T-helper 17 cell (primary cell): ENCODE data around the gene OLFM2. TPM values are rescaled to one million over a fixed set of nuclear protein-coding genes. Genes with fewer than 3 reads are reported as not detected.
A peak's percentile ranks its signal among the peaks of the same experiment; 100 is the strongest.

Experiments used
- ATAC-seq: fragments of 150-1000 bp; cut with Tn5 transposase; 2 replicates; pipeline ENCODE4 v1.10.0; 2021; ENCODE audit warnings: mild to moderate bottlenecking, moderate library complexity
- DNase-seq, 3 donors: peaks; one replicate each; pipeline versions ENCODE4 v3.0.0 to v3.0.0-alpha.2; 2020 to 2021
- H3K9me3 ChIP-seq: one replicate; pipeline ENCODE4 v1.7.0; 2013; ENCODE audit warnings: low read length, mild to moderate bottlenecking; ENCODE audit not compliant: control insufficient read depth, poor library complexity, severe bottlenecking
- H3K27ac Mint-ChIP-seq: one replicate; pipeline ENCODE4 v1.8.0; 2022; ENCODE audit warnings: mild to moderate bottlenecking, moderate library complexity, mixed read lengths
- H3K27me3 Mint-ChIP-seq: one replicate; pipeline ENCODE4 v1.8.0; 2022; ENCODE audit warnings: mixed read lengths
- H3K36me3 Mint-ChIP-seq: one replicate; pipeline ENCODE4 v1.8.0; 2022; ENCODE audit warnings: low read depth, mixed read lengths
- H3K4me1 Mint-ChIP-seq: one replicate; pipeline ENCODE4 v1.8.0; 2022; ENCODE audit warnings: mild to moderate bottlenecking, mixed read lengths
- H3K4me3 Mint-ChIP-seq: one replicate; pipeline ENCODE4 v1.8.0; 2022; ENCODE audit warnings: mild to moderate bottlenecking, moderate library complexity, mixed read lengths
- total RNA-seq, 4 donors: library from RNA in 2 of 4; stranded (reverse) in 2 of 4; gene quantifications; one replicate each; pipeline ENCODE4 v1.2.3 and lab custom pipeline; 2022 to 2026

The OLFM2 gene
- total RNA-seq (1 to 10 TPM; 3.1 to 3.9 TPM), total RNA-seq (lab: John Stamatoyannopoulos, UW) (1.9 to 2.9 reads per million in 2 donors)

GRCh38 chr19:9936326-9937000 is at the start of gene OLFM2:
Gene OLFM2, minus strand, starts transcription at chr19:9936515. Its CDS starts 149 bp downstream, at chr19:9936366.
- DNase-seq: peak in 1 of 3 donors; percentile 23
- peak within 1 kb of the TSS; percentile 88 for H3K4me3 Mint-ChIP-seq
- H3K27me3 Mint-ChIP-seq: peaks cover 51% of the 10 kb centered on the region
- peaks cover 20% of the 10 kb centered on the region for H3K4me1 Mint-ChIP-seq
- ATAC-seq: no peak
- no peaks in the 10 kb centered on the region for H3K9me3 ChIP-seq
- no peak within 1 kb of the TSS for H3K27ac Mint-ChIP-seq
- H3K36me3 Mint-ChIP-seq: peaks cover 4% of the 10 kb centered on the region

GRCh38 chr19:9981406-9982260 is 45.3 kb upstream of the OLFM2 start:
- no peaks in the 10 kb centered on the region for H3K9me3 ChIP-seq
- H3K36me3 Mint-ChIP-seq: peaks cover 14% of the 10 kb centered on the region

GRCh38 chr19:9972103-9972502 is 35.8 kb upstream of the OLFM2 start:
- no peak overlapping the region for H3K27ac Mint-ChIP-seq

More at GRCh38 chr19:9981406-9982260, 45.3 kb upstream of the OLFM2 start:
- no peak for DNase-seq
- Mint-ChIP-seq H3K27me3 (peaks cover 5% of the 10 kb centered on the region), H3K27ac (peak overlapping the region; percentile 21), H3K4me1 (peaks cover 6% of the 10 kb centered on the region), H3K4me3 (no peak overlapping the region)
- no peak for ATAC-seq

GRCh38 chr19:9971166-9971897 is 35.0 kb upstream of the OLFM2 start:
- Mint-ChIP-seq H3K27ac (no peak overlapping the region), H3K4me3 (no peak overlapping the region), H3K36me3 (peaks cover 11% of the 10 kb centered on the region), H3K27me3 (peaks cover 24% of the 10 kb centered on the region), H3K4me1 (peaks cover 24% of the 10 kb centered on the region)
- ATAC-seq: no peak
- H3K9me3 ChIP-seq: no peaks in the 10 kb centered on the region
- DNase-seq: no peak

More at GRCh38 chr19:9972103-9972502, 35.8 kb upstream of the OLFM2 start:
- Mint-ChIP-seq H3K4me3 (no peak overlapping the region), H3K4me1 (peaks cover 21% of the 10 kb centered on the region), H3K27me3 (peaks cover 18% of the 10 kb centered on the region), H3K36me3 (peaks cover 8% of the 10 kb centered on the region)
- no peak for DNase-seq
- no peak for ATAC-seq
- no peaks in the 10 kb centered on the region for H3K9me3 ChIP-seq

GRCh38 chr19:9970481-9970880 is 34.2 kb upstream of the OLFM2 start:
- DNase-seq (no peak), ATAC-seq (no peak)
- no peaks in the 10 kb centered on the region for H3K9me3 ChIP-seq
- Mint-ChIP-seq H3K27ac (no peak overlapping the region), H3K27me3 (peaks cover 24% of the 10 kb centered on the region), H3K4me1 (peaks cover 24% of the 10 kb centered on the region), H3K4me3 (no peak overlapping the region), H3K36me3 (peaks cover 11% of the 10 kb centered on the region)

GRCh38 chr19:9969688-9969975 is 33.3 kb upstream of the OLFM2 start:
- Mint-ChIP-seq H3K27me3 (peaks cover 24% of the 10 kb centered on the region), H3K4me1 (peaks cover 24% of the 10 kb centered on the region), H3K36me3 (peaks cover 11% of the 10 kb centered on the region), H3K27ac (no peak overlapping the region), H3K4me3 (no peak overlapping the region)
- DNase-seq: no peak
- no peak for ATAC-seq
- H3K9me3 ChIP-seq: no peaks in the 10 kb centered on the region

GRCh38 chr19:9968820-9969687 is 32.7 kb upstream of the OLFM2 start:
- DNase-seq: no peak
- Mint-ChIP-seq H3K27ac (peak overlapping the region; percentile 14), H3K36me3 (peaks cover 11% of the 10 kb centered on the region), H3K27me3 (peaks cover 24% of the 10 kb centered on the region), H3K4me3 (no peak overlapping the region), H3K4me1 (peaks cover 24% of the 10 kb centered on the region)
- no peak for ATAC-seq
- no peaks in the 10 kb centered on the region for H3K9me3 ChIP-seq

GRCh38 chr19:9967326-9967725 is 31.0 kb upstream of the OLFM2 start:
- Mint-ChIP-seq H3K36me3 (peaks cover 14% of the 10 kb centered on the region), H3K4me1 (peaks cover 24% of the 10 kb centered on the region), H3K27me3 (peaks cover 24% of the 10 kb centered on the region), H3K4me3 (no peak overlapping the region), H3K27ac (peak overlapping the region; percentile 59)
- ATAC-seq (no peak), DNase-seq (no peak)
- H3K9me3 ChIP-seq: no peaks in the 10 kb centered on the region

- H3K9me3 ChIP-seq: no peaks in the 10 kb centered on the region
- no peak overlapping the region for H3K4me3 Mint-ChIP-seq
- peaks cover 15% of the 10 kb centered on the region for H3K36me3 Mint-ChIP-seq
- peaks cover 24% of the 10 kb centered on the region for H3K27me3 Mint-ChIP-seq
- DNase-seq: no peak
- peak overlapping the region; percentile 59 for H3K27ac Mint-ChIP-seq
- peaks cover 17% of the 10 kb centered on the region for H3K4me1 Mint-ChIP-seq
- ATAC-seq: no peak
Measured at GRCh38 chr19:9966448-9966847, 30.1 kb upstream of the OLFM2 start.

- no peaks in the 10 kb centered on the region for H3K9me3 ChIP-seq
- no peak for ATAC-seq
- DNase-seq: no peak
- H3K27ac Mint-ChIP-seq: no peak overlapping the region
- peaks cover 15% of the 10 kb centered on the region for H3K4me1 Mint-ChIP-seq
- H3K27me3 Mint-ChIP-seq: peaks cover 24% of the 10 kb centered on the region
- H3K36me3 Mint-ChIP-seq: peaks cover 15% of the 10 kb centered on the region
- H3K4me3 Mint-ChIP-seq: no peak overlapping the region
Measured at GRCh38 chr19:9966024-9966423, 29.7 kb upstream of the OLFM2 start.

- ATAC-seq: no peak
- Mint-ChIP-seq H3K36me3 (peaks cover 11% of the 10 kb centered on the region), H3K4me3 (no peak overlapping the region), H3K27me3 (peaks cover 13% of the 10 kb centered on the region), H3K27ac (no peak overlapping the region), H3K4me1 (peaks cover 6% of the 10 kb centered on the region)
- no peaks in the 10 kb centered on the region for H3K9me3 ChIP-seq
- no peak for DNase-seq
Measured at GRCh38 chr19:9962623-9963290, 26.4 kb upstream of the OLFM2 start.

GRCh38 chr19:9961103-9961502 is 24.8 kb upstream of the OLFM2 start:
- Mint-ChIP-seq H3K27ac (no peak overlapping the region), H3K36me3 (peaks cover 4% of the 10 kb centered on the region), H3K4me1 (no peaks in the 10 kb centered on the region), H3K27me3 (no peaks in the 10 kb centered on the region), H3K4me3 (no peak overlapping the region)
- DNase-seq: no peak
- no peaks in the 10 kb centered on the region for H3K9me3 ChIP-seq
- no peak for ATAC-seq
